ENCODE measurements around the gene MMP23B.

DNA sequence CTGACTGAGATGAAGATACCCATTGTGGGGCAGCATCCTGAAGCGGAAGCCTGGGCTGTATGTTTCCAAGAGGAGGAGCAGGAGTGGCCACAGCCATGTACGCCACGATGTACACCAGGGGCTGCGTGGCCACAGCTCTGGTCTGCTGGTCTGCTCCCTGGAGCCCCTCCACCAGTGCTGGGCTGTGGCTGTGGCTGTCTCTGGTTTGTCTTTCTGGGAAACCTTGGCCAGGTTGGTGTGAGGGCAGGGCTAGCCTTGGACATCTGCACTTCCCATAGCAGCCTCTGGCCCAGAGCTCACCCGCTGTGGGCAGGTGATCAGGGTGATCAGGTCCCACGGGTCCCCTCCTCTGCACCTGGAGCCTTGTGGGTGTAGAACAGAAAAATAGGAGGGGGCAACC is 14.0 kb upstream of the MMP23B start:
- TF ChIP-seq, protein P1, sequence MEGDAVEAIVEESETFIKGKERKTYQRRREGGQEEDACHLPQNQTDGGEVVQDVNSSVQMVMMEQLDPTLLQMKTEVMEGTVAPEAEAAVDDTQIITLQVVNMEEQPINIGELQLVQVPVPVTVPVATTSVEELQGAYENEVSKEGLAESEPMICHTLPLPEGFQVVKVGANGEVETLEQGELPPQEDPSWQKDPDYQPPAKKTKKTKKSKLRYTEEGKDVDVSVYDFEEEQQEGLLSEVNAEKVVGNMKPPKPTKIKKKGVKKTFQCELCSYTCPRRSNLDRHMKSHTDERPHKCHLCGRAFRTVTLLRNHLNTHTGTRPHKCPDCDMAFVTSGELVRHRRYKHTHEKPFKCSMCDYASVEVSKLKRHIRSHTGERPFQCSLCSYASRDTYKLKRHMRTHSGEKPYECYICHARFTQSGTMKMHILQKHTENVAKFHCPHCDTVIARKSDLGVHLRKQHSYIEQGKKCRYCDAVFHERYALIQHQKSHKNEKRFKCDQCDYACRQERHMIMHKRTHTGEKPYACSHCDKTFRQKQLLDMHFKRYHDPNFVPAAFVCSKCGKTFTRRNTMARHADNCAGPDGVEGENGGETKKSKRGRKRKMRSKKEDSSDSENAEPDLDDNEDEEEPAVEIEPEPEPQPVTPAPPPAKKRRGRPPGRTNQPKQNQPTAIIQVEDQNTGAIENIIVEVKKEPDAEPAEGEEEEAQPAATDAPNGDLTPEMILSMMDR (conservative IDR thresholded peaks at IDR 0.05) = no peak
- no peak for TF ChIP-seq EZH2 (IDR thresholded peaks at IDR 0.05; ENCODE audit: low read depth)

All from PC-9 (cell line).